T47D (cell line): ENCODE measurements around the gene SNX8.
A peak's percentile ranks its signal among the peaks of the same experiment; 100 is the strongest.

Experiments used
- DNase-seq, 2 experiments: peaks; one replicate each; pipeline versions ENCODE4 v3.0.0 to v3.0.0-alpha.2; 2011 to 2012; ENCODE audit warnings: low read depth in 1 of 2, low spot score in 1 of 2
- JUND ChIP-seq: IDR thresholded peaks from 2 replicates; pipeline ENCODE4 v1.6.1; 2012; ENCODE audit warnings: low read depth
- in situ Hi-C: cut with HindIII; loops from 2 replicates; pipeline ENCODE4 v1.10.0; 2016; ENCODE audit warnings: low sequenced_read_pairs, low pct_unique_long_range_greater_than_20kb

Gene SNX8

GRCh38 chr7:2314209-2314955 lies at the start of gene SNX8:
SNX8 (minus strand) TSS chr7:2314441; CDS start chr7:2314421, 20 bp downstream.
- TF ChIP-seq JUND = no peak
- peak; percentile 95 to 98 for DNase-seq
- in situ Hi-C loops = no loop called here

- no peak for TF ChIP-seq JUND
- DNase-seq = no peak
- in situ Hi-C loops = no loop called here
Measured at GRCh38 chr7:2362385-2363088, 48.3 kb upstream of the SNX8 start.

GRCh38 chr7:2360796-2361195 lies 46.6 kb upstream of the SNX8 start:
- in situ Hi-C loops = no loop called here
- TF ChIP-seq JUND = no peak
- no peak for DNase-seq

- in situ Hi-C loops = no loop called here
- TF ChIP-seq JUND = no peak
- no peak for DNase-seq
Measured at GRCh38 chr7:2359610-2360009, 45.4 kb upstream of the SNX8 start.

- in situ Hi-C loops = no loop called here
- TF ChIP-seq JUND = no peak
- no peak for DNase-seq
Measured at GRCh38 chr7:2358968-2359527, 44.8 kb upstream of the SNX8 start.

GRCh38 chr7:2357571-2357970 lies 43.3 kb upstream of the SNX8 start:
- in situ Hi-C loops = no loop called here
- no peak for TF ChIP-seq JUND
- DNase-seq = no peak

GRCh38 chr7:2357165-2357564 lies 42.9 kb upstream of the SNX8 start:
- TF ChIP-seq JUND = no peak
- in situ Hi-C loops = no loop called here
- peak in 1 of 2 experiments; percentile 16 for DNase-seq

GRCh38 chr7:2355705-2356008 lies 41.4 kb upstream of the SNX8 start:
- in situ Hi-C loops = no loop called here
- TF ChIP-seq JUND = no peak
- no peak for DNase-seq

- in situ Hi-C loops = no loop called here
- peak in 1 of 2 experiments; percentile 33 for DNase-seq
- no peak for TF ChIP-seq JUND
Measured at GRCh38 chr7:2354939-2355704, 40.9 kb upstream of the SNX8 start.

GRCh38 chr7:2354186-2354938 lies 40.1 kb upstream of the SNX8 start, which contains the start of gene EIF3B:
EIF3B (plus strand) TSS chr7:2354827; CDS start chr7:2354922, 95 bp downstream.
- peak; percentile 33 for TF ChIP-seq JUND
- in situ Hi-C loops = no loop called here
- peak; percentile 98 to 99 for DNase-seq

GRCh38 chr7:2353936-2354185 lies 39.6 kb upstream of the SNX8 start:
- DNase-seq = peak; percentile 96 to 97
- in situ Hi-C loops = no loop called here
- TF ChIP-seq JUND = no peak

GRCh38 chr7:2353113-2353935 lies 39.1 kb upstream of the SNX8 start:
- TF ChIP-seq JUND = no peak
- in situ Hi-C loops = no loop called here
- no peak for DNase-seq
